ENCODE measurements around the gene PPM1J.
A peak's percentile ranks its signal among the peaks of the same experiment; 100 is the strongest.

PPM1J gene

DNA sequence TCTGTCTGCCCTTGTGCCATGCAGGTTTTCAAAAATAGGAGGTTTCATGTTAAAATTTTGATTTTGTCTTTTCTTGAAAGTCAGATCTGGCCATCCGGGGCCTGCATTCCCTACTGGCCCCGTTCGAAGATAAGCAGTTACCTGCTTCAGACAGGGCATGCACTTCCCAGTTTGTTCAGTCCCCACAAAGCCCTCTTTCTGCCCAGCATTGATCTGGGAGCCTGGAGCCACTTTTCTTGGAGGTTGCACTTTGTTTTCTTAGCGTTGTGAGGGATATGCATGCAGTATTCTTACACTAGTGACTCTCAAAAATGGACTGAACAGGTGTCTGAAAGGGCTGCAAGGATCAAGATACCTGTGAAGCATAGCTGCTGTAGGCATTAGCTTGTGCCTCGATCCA, 29.2 kb downstream of the PPM1J start:
- no peak overlapping the region for H3K4me3 ChIP-seq (ENCODE audit: low read depth, low read length)
- TF ChIP-seq, protein P1, sequence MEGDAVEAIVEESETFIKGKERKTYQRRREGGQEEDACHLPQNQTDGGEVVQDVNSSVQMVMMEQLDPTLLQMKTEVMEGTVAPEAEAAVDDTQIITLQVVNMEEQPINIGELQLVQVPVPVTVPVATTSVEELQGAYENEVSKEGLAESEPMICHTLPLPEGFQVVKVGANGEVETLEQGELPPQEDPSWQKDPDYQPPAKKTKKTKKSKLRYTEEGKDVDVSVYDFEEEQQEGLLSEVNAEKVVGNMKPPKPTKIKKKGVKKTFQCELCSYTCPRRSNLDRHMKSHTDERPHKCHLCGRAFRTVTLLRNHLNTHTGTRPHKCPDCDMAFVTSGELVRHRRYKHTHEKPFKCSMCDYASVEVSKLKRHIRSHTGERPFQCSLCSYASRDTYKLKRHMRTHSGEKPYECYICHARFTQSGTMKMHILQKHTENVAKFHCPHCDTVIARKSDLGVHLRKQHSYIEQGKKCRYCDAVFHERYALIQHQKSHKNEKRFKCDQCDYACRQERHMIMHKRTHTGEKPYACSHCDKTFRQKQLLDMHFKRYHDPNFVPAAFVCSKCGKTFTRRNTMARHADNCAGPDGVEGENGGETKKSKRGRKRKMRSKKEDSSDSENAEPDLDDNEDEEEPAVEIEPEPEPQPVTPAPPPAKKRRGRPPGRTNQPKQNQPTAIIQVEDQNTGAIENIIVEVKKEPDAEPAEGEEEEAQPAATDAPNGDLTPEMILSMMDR (IDR thresholded peaks at IDR 0.05; ENCODE audit: control insufficient read depth, extremely low read depth, insufficient read depth) = no peak
- DNase-seq (ENCODE audit: low read depth) = no peak

DNA sequence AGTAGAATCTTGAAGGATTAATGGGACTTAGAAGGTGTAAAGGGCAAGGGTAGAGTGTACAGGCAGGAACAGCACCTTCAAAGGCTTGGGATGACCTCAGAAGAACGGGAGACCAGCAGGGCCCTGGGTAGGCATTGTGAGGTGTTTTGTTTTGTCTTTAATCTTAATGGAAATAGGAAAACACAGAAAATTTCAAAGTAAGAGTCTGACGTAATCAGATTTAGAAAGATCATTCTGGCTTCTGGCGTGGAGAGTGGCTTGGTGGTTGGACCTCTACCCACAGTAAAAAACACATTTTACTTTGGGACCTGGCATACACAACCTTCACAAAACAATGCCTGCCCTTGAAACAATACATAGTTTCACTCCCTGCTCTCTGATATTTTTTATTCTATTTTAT, 36.5 kb downstream of the PPM1J start:
- TF ChIP-seq, protein P1 (IDR thresholded peaks at IDR 0.05; ENCODE audit: control insufficient read depth, extremely low read depth, insufficient read depth) = no peak

DNA sequence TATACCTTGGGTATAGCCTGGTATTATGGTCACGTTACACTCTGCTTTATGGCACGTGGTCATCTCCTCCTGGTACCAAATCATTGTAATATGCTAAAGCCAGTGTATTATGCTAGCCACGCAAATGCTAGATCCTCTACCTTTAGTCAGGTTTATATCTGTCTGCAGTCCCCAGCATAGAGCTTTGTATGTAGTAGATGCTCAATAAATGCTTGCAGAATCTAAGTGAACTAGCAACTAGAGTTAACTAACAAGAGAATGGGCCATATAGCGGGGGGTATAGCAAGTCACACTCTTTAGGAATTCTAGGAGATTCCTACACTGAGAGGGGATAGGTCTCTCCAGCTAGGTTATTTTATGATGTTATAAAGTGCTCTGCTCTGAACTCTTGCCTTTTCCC, 37.6 kb downstream of the PPM1J start:
- no peak for DNase-seq (ENCODE audit: low read depth)
- TF ChIP-seq, protein P1 (IDR thresholded peaks at IDR 0.05; ENCODE audit: control insufficient read depth, extremely low read depth, insufficient read depth) = no peak
- H3K4me3 ChIP-seq (ENCODE audit: low read depth, low read length) = no peak overlapping the region

More for the DNA sequence above, 36.5 kb downstream of the PPM1J start:
- no peak overlapping the region for H3K4me3 ChIP-seq (ENCODE audit: low read depth, low read length)
- no peak for DNase-seq (ENCODE audit: low read depth)

DNA sequence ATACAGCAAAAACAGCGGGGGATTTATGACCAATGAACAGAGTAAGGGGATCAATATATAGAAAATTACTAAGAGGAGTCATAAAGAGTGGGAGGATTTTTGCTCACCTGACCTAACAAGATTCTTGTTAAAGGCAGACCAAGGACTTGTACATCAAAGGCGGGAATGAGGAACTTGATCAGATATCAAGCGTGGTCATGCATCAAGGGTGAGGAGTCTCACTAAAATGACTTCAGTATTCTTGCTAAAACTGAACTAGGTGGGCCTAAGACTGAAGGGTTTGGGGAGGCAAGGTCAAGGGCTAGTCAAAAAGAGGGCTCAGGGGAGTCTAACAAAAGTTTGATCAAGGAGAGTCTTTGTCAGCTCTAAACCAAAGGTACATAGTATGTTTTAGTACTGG, 38.6 kb downstream of the PPM1J start:
- TF ChIP-seq, protein P1 (IDR thresholded peaks at IDR 0.05; ENCODE audit: control insufficient read depth, extremely low read depth, insufficient read depth) = no peak
- no peak overlapping the region for H3K4me3 ChIP-seq (ENCODE audit: low read depth, low read length)
- DNase-seq (ENCODE audit: low read depth) = no peak

DNA sequence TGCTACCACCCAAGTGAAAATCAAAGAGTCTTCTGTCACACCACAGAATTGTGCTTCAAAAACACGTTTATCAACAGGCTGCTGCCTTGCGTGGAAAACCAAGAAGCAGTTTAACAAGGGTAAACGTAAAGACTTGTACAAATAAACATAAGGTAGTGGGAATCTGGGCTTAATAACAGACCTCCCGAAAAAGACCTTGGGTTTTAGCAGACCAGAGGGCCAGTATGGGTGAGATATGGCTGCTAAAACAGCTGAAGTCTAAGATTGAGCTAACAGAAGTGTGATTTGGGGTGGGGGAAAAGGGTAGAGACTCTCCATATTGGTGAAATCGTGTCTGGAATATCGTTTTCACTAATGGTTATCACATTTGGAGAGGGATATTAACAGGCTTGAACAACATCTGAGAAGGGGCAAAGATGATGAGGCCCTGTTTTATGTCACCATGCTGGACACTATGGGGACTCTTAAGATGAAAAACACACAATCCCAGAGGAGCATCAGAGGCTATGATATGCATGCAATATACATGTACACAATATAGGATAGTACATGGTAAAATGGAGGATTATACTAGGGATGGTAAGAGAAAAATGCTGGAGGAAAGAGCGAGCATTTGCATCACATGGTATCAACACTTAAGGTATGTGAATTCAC, 39.3 kb downstream of the PPM1J start:
- DNase-seq (ENCODE audit: low read depth) = no peak
- H3K4me3 ChIP-seq (ENCODE audit: low read depth, low read length) = peak overlapping the region; percentile 84
- TF ChIP-seq, protein P1 (IDR thresholded peaks at IDR 0.05; ENCODE audit: control insufficient read depth, extremely low read depth, insufficient read depth) = no peak

DNA sequence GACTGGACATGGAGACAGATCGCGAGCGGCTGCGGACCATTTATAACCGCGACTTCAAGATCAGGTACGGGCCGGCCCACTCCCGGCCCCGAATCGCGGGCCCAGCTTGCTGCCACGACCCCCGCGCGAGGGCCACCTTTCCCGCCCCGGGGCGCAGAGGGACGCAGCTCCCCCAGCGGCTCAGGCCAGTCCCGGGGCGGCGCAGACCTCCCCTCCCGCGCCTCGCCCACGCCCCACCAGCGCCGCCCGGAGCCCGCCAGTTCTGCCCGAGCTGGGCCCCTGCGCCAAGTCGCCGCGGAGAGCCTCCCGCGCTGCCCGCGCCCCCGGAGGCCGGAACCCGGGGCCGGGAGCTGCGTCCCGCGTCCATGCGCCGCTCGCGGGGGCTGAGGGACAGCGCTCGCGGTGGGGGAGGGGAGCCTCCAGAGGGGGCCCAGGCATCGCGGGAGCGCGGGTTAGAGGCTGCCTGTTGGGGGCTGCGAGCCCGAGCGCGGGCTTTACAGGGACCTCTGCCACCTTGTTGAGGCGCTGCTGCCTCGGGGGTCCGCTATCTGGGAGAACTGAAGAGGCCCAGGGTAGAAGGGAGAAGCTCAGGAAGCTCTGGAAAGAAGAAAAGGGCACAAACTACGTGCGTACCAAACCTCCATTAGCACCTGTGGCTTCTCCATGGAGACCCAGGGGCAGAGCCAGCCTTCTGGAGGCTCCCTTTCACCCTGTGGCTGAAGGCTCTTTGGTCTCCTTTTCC, 40.0 kb downstream of the PPM1J start:
- DNase-seq (ENCODE audit: low read depth) = no peak
- H3K4me3 ChIP-seq (ENCODE audit: low read depth, low read length) = peak overlapping the region; percentile 84
- TF ChIP-seq, protein P1 (IDR thresholded peaks at IDR 0.05; ENCODE audit: control insufficient read depth, extremely low read depth, insufficient read depth) = peak; percentile 38

Measured in LNCaP clone FGC (cell line).